ENCODE results near the gene TPP1.

DNA sequence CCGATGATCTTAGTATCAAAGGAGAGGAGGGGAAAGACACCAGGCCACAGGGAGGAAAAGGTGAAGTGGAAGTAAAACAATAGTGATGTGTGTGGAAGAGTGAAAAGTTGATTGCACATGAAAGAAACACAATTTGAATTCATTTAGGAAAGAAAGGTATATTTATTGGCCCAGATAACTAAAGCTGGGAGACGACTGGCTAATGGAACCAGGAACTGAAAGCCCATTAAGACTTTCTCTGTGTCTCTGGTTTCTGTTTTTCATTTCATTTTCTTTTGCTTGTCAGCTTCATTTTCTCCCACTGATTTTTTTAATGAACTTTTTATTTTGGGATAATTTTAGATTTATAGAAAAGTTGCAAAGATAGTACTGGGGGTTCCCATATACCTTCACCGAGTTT is 41.5 kb upstream of the TPP1 start:
- TF ChIP-seq CTCF (IDR thresholded peaks at IDR 0.05; ENCODE audit: poor library complexity), result no peak
- TF ChIP-seq EZH2 (IDR thresholded peaks at IDR 0.05; ENCODE audit: borderline replicate concordance), result no peak
